HG02610 (cell line): Measurements from ENCODE around the gene PRM2.
"Not testable (repeated sequence)": the region's sequence is repeated elsewhere in the genome, so short reads cannot be mapped to it uniquely, and the experiment has no call there.

Source experiments
- ATAC-seq: cut with Tn5 transposase; IDR thresholded peaks from one replicate; pipeline ENCODE4 v1.9.1; 2021; ENCODE audit warnings: mild to moderate bottlenecking, moderate library complexity; ENCODE audit not compliant: unreplicated experiment

PRM2 gene

GRCh38 chr16:11307639-11308492, 31.6 kb upstream of the PRM2 start:
- ATAC-seq = no peak

- ATAC-seq = no peak
Observed at GRCh38 chr16:11306997-11307638, 30.8 kb upstream of the PRM2 start.

GRCh38 chr16:11306381-11306780, 30.1 kb upstream of the PRM2 start:
- no peak for ATAC-seq

GRCh38 chr16:11303405-11304138, 27.3 kb upstream of the PRM2 start:
- no peak for ATAC-seq

GRCh38 chr16:11302977-11303376, 26.7 kb upstream of the PRM2 start:
- no peak for ATAC-seq

GRCh38 chr16:11301645-11302501, 25.6 kb upstream of the PRM2 start:
- ATAC-seq = no peak

GRCh38 chr16:11300560-11300892, 24.2 kb upstream of the PRM2 start:
- ATAC-seq = no peak

- no peak for ATAC-seq
Observed at GRCh38 chr16:11299865-11300559, 23.7 kb upstream of the PRM2 start.

GRCh38 chr16:11298950-11299547, 22.8 kb upstream of the PRM2 start:
- ATAC-seq = not testable (repeated sequence)

GRCh38 chr16:11298143-11298900, 22.0 kb upstream of the PRM2 start:
- no peak for ATAC-seq

GRCh38 chr16:11297492-11298142, 21.3 kb upstream of the PRM2 start:
- peak; percentile 73 for ATAC-seq

GRCh38 chr16:11296706-11297491, 20.6 kb upstream of the PRM2 start:
- ATAC-seq = no peak

GRCh38 chr16:11296351-11296705, 20.0 kb upstream of the PRM2 start:
- ATAC-seq = no peak

- no peak for ATAC-seq
Observed at GRCh38 chr16:11295672-11296071, 19.4 kb upstream of the PRM2 start.

- no peak for ATAC-seq
Observed at GRCh38 chr16:11292076-11292748, 15.9 kb upstream of the PRM2 start.

GRCh38 chr16:11291091-11291703, 14.9 kb upstream of the PRM2 start:
- no peak for ATAC-seq
